HG02610 (cell line): ENCODE data around the gene SMARCA1.

Experiments
- ATAC-seq: cut with Tn5 transposase; IDR thresholded peaks from one replicate; pipeline ENCODE4 v1.9.1; 2021; ENCODE audit warnings: mild to moderate bottlenecking, moderate library complexity; ENCODE audit not compliant: unreplicated experiment

SMARCA1 gene

DNA sequence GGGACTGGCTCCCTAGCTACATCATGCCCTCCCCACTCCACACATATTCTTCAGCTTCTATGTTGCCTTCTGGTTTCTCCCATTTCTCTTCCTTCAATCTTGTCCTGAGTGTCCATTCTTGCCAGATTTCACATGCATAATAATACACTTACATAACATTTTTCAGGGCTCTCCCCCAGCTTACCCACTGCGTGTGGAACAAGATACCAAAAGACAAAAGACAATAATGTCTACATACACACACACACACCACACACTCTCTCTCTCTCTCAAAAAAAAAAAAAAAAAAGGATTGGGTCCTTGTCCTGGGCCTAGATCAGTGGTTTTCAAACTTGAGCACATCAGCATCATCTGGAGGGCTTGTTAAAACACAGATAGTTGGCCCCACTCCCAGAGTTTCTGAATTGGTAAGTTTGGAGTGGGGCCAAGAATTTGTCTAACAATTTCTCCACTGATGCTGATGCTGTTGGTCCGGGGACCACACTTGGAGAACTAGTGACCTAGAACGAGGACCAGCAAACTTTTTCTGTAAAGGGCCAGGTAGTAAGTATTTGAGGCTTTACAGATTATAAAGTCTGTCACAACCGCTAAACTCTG, 6.5 kb upstream of the SMARCA1 start:
- ATAC-seq, result no peak

DNA sequence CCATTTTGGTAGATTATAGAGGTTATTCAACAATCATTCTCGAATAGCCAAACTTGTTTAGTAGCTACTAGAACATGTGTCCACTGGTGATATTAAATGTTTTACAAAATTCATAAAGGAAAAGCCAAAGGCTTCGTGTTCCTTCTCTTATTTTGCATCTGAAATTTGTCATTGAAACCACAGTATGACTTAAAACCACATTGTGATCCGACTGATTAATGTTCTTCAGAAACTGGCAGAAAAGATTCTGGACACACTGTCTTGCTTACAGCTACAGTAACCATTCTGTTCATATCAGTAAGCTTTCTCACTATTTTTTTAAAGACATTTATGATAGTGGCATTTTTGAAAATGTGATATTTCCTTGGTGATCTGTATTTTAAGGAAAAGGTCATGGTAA, 2.6 kb upstream of the SMARCA1 start:
- ATAC-seq, result no peak

DNA sequence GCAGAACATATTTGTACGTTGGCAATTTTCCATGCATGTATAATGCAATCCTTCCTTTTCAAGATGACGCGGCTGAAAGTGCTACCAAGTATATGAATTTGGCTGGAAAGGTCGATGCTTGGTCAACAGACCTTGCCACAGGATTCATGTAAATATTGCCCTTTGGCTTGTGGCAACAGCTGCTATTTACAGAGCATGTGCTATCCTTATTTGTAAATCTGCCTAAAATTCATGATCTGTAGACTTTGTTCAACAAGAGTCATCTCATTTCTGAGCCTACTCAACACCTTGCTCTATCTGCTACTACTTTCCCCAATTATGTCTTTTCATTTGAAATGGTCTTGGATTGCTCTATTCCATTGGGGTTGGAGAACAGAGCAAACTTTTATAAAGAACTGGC, 1.9 kb upstream of the SMARCA1 start:
- ATAC-seq, result no peak

DNA sequence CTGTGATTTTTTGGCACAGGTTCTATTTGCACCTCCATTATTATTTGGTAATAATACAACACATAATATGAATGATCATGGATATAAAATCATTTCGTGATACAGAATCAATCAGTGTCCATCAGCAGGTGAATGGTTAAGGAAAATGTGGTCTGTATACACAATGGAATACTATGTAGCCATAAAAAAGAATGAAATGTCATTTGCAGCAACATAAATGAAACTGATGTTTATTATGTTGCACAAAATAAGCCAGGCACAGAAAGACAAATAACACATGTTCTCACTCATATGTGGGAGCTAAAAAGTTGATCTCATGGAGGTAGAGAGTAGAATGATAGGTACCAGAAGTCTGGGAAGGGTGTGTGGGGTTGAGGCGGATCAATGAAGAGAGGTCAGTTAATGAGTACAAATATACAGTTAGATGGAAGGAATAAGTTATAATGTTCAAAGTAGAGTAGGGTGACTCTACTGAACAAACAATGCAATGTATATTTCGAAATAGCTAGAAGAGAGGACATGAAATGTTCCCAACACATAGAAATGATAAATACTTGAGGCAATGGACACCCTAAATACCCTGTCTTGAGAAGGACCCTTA, 1.1 kb upstream of the SMARCA1 start:
- no peak for ATAC-seq

DNA sequence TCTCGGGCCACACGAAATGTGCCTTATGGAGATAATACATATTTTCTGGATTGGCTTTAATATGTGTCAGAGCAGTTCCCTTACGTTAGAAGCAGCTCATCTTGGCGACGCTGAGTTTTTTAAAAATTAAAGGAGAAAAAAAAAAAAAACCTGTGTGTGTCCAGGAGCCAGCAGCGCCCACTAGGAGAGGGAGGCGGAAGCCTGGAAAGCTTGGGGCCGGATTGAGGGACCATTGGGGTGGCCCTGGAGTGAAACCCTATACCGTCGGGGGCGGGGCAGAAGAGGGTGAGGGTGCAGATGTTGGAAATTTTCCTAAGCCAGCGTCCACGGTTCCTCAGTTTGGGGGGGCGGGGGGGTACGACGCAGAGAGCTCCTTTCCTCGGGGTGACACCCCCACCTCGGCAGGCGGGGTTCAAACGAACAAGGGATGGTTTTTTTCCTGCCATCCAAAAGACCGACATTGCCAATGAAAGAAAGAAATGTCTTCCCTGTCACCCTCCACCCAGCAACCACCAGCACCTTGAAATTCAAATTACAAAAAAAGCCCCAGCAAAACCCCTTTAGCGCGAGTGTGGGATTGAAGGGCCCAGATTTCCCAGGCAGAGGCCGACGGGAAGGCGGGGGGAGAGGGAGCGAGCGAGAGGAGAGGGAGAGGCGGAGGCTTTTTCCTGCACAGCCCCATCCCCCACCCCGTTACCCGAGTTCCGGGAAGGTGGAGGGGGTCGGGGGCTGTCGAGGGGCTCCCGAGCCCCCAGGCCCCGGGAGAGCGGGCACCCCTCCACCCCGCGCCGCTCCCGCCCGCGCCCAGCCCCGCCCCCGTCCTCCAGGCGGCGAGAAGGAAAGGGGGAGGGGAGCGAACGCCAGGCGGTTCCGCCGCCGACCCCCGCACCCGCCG, 859 bp downstream of the SMARCA1 start:
- ATAC-seq, result no peak

DNA sequence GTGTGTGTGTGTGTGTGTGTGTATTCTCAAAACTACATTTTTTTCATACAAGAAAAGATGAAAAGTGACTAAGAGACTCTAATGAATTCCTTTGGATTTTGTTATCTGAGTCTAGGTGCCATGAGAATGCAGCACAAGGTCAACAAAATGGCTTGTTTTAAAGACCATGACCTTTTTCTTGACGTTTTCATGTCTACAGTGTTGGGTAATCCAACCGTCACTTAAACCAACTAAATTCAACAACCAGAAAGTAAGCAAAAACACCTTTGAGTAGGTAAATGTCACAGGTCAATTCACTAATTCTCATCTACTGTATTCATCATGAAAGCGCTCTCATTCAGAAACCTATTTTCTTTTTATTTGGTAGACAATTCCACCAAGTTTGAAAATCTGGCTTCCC, 3.1 kb downstream of the SMARCA1 start:
- no peak for ATAC-seq

DNA sequence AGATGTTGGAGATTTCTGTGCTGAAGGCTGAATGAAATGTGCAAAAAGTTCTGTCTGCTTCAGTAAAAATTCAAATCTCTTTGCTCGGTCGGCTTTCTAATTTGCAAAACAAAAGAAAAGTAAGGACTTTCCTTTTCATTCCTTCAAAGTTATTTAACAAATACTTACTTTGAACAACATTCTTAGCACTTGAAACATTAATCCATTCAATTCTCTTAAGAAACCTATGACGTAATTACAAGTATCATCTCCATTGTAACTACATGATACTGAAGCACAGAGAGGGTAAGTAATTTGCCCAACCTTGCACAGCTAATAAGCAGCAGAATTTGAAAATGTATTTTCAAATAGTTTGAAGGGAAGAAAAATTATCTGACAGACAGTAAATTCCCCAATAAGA, 6.9 kb downstream of the SMARCA1 start:
- no peak for ATAC-seq

DNA sequence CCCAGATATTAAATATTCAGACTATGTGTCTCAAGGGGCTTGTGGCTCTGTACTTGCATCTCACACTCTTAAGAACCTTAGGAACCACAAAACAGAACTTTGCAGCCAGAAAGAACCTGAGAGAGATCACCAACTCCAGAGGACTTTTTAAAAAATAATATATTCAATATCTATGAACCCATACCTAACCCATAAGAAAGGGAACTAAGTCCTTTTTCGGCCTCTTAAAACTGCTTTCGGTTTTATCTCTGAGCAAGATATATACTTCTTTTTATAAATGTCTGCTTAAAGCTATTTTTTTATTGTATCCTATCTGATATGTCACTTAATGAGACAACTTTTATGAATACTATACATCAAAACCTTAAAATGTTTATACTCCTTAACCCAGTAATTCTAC, 10.9 kb downstream of the SMARCA1 start:
- ATAC-seq, result no peak

DNA sequence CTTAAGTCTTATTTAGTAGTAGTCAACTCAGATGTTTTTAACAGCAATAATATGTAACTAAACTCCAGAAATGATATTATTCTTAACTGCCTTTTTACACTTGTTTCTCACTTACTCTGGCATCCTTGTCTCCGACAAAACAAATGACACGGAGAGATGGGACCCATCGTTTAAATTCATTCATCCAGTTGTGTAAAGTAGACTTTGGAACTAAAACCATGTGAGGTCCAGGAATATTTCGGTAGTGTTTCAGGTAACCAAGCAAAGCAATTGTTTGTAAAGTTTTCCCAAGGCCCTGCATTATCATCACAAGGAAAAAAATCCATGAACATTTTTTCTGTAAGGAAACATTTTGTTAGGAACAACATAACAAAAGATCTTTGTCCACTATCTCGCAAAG, 11.6 kb downstream of the SMARCA1 start:
- ATAC-seq, result no peak

DNA sequence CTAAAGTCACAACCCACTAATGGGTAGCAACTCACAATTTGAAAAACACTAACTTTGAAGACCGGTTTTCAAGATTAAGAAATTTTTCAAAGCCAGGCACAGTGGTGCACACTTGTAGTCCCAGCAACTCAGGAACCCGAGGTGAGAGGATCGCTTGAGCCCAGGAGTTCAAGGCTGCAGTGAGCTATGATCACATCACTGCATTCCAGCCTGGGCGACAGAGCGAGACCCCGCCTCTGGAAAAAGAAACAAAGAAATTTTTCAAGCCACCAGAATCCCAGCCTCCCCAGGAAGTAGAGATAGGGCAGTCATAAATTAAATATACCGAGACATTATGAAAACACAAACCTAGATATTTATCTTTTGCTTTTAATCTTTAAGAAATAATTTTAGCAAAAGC, 13.0 kb downstream of the SMARCA1 start:
- no peak for ATAC-seq

DNA sequence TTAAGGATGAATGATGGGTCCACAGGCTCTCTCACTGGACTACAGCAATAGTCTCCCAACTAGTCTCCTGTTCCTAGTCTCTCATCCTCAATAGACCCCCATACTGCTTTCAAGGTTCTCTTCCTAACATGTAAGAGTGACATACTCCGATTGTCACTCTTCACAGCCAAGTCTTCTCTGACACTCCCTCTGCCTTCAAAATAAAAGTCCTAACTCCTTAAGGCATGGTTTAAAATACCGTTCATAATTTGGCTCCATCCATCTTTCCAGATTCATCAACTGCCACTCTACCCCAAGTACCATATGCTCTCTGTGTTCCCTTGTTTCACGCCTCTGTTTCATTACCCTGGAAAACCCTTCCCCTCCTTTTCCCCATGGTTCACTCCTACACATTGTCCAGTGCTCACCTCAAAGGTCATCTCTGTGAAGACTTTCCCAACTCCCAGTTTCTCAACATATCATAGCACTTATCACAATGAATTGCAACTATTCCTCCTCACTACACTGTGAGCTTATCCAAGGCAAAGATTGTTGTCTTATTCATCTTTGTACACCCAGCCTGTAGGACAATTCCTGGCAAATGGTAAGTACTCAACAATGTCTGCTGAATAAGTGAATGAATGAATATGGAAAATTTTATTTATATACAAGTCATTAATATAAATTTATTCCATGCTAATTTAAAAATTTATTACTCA, 26.0 kb downstream of the SMARCA1 start:
- no peak for ATAC-seq

DNA sequence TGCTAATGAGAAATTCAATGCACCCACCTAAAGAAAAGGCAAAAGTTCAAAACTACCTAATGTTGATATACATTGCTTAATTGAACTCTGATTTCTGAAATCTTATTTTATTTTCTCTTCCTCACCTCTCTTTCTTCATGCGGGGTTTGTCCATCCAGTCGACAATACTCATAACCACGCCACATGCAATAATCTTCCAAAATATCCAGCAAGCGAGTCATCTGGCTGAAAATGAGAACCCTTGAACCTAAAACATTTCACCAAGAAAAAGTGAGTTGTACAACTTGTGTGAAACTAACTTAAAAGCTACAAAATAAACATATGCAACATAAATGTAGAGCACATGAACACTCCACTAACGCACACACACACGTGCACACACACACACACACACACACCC, 26.7 kb downstream of the SMARCA1 start:
- no peak for ATAC-seq

DNA sequence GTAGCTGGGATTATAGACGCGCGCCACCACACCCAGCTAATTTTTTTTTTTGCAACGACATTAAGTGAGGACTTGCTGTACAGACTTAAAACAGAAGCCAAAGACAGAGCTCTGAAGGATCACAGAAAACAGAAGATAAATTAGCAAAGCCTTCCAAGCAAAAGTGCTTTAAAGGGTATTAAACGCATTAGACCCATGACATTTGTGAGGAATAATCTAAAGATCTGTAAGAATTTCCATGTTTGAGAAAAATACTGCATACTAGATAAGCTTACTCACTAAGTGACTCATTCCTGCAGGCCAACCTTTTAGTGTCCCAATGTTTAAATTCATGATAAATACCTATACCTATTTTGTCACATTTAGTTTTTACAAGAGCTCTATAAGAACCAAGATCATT, 27.4 kb downstream of the SMARCA1 start:
- no peak for ATAC-seq

DNA sequence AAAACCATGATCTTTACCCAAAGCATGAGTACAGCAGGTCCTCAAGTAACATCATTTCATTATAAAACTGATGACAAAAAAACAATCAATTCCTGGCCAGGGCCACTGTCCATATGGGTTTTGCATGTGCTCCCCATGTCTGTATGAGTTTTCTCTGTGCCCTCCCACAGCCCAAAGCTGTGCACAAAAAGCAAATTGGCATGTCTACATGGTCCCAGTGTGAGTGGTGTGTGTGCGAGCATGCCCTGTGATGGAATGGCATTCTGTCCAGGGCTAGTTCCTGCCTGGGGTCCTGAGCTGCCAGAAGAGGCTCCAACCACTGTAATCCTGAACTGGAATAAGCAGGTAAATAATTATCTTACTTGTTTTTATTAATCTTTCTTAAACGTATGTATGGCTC, 28.4 kb downstream of the SMARCA1 start:
- ATAC-seq, result no peak

DNA sequence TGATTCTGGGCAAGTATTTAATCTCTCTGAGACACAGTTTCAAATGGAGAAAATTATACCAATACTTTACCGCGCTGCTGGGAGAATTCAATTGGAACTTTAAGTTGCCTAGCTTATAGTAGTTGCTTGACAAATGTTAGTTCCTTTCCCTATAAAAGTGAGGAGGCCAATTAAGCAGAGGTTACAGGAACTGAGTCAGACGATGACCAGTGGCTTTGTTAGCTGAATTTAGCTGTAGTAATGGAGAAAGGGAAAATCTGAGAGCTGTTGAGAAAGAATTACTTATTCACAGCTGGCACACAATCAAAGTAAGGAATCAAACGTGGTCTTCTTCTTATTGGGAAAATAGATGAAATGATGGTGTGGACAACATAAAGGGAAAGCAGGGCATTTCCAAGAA, 29.6 kb downstream of the SMARCA1 start:
- no peak for ATAC-seq

DNA sequence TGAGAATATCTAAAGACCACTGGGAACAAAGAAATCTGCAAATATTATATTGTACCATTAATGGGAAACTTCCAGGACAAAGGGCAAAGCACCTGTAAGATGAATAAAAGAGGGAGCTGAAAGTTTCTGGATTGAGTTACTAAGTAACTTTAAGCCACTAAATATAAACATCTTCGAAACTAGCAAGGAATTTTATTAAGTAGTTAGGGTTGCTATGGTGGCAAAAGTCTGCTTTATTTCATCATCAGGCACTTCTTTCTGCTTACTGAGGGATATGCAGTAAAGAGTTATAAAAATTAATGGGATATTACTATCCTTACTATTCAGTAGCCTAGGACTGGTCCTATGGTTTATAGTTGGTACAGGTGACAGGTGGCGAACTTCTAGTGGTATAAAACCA, 33.0 kb downstream of the SMARCA1 start:
- ATAC-seq, result no peak

DNA sequence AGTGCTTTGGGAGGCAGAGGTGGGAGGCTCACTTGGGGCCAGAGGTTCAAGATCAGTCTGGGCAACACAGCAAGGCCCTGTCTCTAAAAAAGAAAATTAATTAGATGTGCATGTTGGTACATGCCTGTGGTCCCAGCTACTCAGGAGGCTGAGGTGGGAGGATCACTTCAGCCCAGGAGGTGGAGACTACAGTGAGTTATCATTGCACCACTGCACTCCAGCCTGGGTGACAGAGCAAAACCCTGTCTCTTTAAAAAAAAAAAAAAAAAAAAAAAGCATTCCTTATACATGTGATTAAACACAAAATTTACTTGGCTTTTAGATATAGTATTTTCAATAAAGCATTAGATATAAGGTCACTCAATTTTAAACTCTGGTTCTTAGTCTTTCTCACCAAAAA, 34.9 kb downstream of the SMARCA1 start:
- no peak for ATAC-seq

DNA sequence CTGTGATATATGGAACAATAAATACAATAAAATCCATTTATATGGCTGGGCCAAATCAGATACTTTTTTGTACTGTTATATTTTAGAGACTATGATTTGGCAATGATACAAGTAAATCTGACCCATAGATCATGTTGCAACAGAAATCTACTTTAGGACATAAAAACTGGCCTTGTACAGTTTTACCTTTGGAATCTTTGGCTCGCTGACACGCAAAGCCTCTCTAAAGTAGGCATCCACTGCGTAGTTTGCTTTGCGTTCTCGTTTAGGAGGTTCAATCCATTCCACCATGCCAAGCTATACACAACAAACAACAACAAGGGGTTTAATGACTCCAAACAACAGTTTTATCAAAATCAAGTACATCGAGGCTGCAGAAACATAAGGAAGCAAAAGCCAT, 42.4 kb downstream of the SMARCA1 start:
- no peak for ATAC-seq

DNA sequence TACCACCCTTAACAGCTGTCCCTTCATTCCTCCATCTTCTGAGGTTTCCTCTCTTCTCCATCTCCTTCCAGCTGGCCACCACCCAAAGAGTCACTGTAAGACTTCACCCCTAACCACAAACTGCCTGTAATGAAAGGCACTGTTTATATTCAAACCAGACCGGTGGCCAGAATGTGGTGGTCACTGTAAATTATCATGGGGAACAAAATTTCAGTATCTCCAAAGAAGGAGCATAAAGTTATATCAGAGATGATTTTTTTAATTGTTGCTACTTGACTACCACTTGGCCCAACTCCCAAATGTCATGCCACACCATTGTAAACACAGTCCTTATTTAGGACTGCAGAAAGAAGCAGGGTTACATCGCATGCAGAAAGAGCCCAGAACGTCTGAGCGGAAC, 44.8 kb downstream of the SMARCA1 start:
- no peak for ATAC-seq

DNA sequence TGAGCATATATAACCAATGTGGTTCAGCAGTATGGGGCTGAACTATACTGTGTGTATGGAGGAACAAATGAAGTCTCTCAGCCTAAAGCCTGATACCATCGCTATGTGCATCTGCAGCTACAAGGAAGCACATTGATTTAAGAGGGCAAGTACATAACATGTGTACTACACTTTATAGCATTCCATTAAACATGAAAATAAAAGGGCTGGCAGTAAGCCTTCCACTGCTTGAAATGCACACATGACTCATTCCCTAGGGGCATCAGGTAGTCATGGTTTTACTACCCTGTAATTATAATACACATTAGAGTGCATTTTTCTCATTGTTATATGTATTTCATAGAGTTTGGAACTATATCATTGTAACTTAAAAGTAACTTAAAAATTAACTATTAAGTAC, 51.2 kb downstream of the SMARCA1 start:
- no peak for ATAC-seq

DNA sequence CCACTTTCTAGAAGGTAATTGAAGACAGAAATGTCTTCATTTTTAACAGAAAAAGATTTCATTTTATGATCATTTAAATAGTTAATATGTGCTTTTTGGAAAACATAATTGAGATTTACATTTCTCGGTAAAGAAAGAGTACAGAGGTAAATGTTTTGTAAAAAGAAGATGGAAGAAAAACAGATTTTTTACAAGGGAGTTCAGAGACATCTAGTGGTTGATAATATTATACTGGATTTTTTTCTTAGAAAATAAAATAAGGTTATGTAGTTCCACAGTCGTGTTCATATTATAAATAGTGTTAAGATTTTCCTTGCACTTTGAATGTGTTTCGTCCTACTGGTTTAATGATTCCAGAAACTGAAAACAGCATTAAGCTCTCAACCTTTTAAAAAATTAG, 60.6 kb downstream of the SMARCA1 start:
- ATAC-seq, result no peak
